ENCODE data around the gene MAFF.

Gene MAFF

GRCh38 chr22:38201711-38202436 lies at the start of gene MAFF:
MAFF (plus strand) TSS chr22:38201994; CDS start chr22:38213854, 11,860 bp downstream.
- TF ChIP-seq CTCF (IDR thresholded peaks at IDR 0.05) = no peak

- no peak for TF ChIP-seq CTCF (IDR thresholded peaks at IDR 0.05)
These were observed 47.8 kb upstream of the MAFF start for GRCh38 chr22:38153821-38154562.

DNA sequence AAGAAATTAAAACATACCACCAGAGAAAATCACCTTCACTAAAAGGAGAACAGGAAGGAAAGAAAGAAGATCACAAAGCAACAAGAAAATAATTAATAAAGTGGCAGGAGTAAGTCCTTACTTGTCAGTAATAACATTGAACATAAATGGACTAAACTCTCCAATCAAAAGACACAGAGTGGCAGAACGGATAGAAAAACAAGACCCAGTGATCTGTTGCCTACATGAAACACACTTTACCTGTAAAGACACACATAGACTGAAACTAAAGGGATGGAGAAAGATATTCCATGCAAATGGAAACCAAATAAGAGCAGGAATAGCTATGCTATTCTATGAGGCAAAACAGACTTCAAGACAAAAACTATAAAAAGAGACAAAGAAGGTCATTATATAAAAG lies 46.1 kb upstream of the MAFF start:
- no peak for TF ChIP-seq CTCF (IDR thresholded peaks at IDR 0.05)

- TF ChIP-seq CTCF (IDR thresholded peaks at IDR 0.05) = no peak
These were observed 38.6 kb upstream of the MAFF start for GRCh38 chr22:38162881-38163843.

DNA sequence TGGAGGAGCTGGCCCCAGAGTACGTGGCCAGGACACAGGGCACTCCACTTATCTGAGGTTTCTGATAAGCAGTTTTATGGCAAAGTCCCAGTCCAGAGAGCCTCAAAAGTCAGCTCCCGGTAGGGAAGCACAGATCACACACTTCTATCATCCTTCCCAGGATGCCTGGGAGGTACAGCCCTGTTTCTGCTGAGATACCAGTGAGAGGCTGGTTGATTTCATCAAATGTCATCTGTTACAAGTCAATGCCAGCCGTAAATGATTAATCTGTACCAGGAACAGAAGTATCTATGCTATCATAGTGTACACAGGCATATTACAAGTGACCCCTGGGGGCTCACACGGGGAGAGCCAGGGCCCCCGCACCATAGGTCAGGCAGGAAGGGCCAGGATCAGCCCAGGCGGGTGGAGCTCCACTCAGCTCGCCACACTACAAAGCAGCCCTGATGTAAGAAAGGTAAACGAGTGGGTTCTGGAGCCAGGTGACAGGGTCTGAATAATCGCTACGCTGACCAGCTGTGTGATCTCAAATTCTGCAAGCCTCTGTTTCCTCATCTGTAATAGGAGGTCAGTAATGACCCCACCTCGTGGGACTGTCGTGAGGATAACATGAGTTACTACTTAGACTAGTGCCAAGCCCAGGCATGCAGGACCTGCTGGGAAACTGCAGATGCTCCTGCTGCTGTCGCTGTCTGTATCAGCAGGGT lies 37.8 kb upstream of the MAFF start:
- no peak for TF ChIP-seq CTCF (IDR thresholded peaks at IDR 0.05)

GRCh38 chr22:38164551-38164918 lies 37.3 kb upstream of the MAFF start:
- no peak for TF ChIP-seq CTCF (IDR thresholded peaks at IDR 0.05)
